ENCODE results near the gene CD160. TPM values are rescaled to one million over a fixed set of nuclear protein-coding genes. Genes with fewer than 3 reads are reported as not detected.
A peak's percentile ranks its signal among the peaks of the same experiment; 100 is the strongest.
"Not testable (repeated sequence)": the region's sequence is repeated elsewhere in the genome, so short reads cannot be mapped to it uniquely, and the experiment has no call there.

Gene CD160, protein sequence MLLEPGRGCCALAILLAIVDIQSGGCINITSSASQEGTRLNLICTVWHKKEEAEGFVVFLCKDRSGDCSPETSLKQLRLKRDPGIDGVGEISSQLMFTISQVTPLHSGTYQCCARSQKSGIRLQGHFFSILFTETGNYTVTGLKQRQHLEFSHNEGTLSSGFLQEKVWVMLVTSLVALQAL
- total RNA-seq (not detected), polyA plus RNA-seq (under 1 TPM in 2 of 3 donors, not detected in 1; 0.31 to 0.60 TPM)

DNA sequence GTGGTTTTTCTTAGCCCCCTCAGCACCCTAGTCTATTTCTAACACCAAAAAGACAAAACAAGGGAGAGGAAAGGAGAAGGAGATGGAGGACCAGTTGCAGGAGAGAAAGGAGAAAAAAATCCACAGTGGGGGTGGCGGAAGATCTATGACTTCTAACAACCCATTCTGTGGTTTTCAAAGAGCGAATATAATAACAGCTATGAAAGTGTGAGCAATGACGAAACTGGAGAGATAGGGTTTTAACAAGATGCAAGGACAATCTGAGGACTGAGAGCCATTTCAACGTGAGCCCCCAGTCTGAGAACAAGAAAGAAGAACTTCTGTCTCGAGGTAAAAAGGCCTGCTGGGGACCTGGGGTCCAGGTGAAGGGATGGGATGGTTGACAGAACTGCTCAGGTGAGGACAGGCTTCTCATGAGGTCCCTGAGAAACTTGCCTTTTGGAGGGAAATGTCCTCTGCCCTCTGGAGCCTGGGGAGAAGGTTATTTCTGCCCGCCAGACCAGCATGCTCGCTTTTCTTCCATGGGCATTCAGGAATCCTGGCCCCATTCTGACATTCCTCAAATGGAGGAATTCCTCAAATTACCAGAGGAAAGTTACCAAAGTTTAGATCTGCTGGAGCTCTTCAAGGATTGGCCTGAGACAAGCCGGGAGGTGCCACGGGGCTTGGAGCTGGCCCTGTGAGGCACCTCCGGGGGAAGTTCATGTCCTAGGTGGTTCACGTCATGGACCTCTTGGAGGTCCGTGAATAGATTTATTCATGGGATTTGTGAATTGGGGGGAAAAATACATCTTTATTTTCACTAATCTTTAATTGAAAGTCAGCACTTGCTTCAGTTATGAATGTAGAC lies at the start of gene CD160:
CD160 (plus strand) TSS at position 270 of the 850 bp plus-strand sequence. CDS start 8,829 bp downstream, outside the sequence.
- Histone ChIP-seq H3K9me3 (no peaks in the 10 kb centered on the region), H3K27me3 (no peaks in the 10 kb centered on the region), H3K4me3 (no peak within 1 kb of the TSS), H3K36me3 (no peaks in the 10 kb centered on the region), H3K4me1 (peaks cover 0 to 14% (median 11%) of the 10 kb centered on the region in 4 donors), H3K27ac (peak within 1 kb of the TSS in 1 of 4 donors; percentile 40)
- no peak for DNase-seq
- WGBS, 2 donors: 86 to 89% methylated on average over 12 of the region's 12 CpGs
- TF ChIP-seq, protein P1, sequence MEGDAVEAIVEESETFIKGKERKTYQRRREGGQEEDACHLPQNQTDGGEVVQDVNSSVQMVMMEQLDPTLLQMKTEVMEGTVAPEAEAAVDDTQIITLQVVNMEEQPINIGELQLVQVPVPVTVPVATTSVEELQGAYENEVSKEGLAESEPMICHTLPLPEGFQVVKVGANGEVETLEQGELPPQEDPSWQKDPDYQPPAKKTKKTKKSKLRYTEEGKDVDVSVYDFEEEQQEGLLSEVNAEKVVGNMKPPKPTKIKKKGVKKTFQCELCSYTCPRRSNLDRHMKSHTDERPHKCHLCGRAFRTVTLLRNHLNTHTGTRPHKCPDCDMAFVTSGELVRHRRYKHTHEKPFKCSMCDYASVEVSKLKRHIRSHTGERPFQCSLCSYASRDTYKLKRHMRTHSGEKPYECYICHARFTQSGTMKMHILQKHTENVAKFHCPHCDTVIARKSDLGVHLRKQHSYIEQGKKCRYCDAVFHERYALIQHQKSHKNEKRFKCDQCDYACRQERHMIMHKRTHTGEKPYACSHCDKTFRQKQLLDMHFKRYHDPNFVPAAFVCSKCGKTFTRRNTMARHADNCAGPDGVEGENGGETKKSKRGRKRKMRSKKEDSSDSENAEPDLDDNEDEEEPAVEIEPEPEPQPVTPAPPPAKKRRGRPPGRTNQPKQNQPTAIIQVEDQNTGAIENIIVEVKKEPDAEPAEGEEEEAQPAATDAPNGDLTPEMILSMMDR (IDR thresholded peaks at IDR 0.05): no peak
- intact Hi-C loops (cut with DNase I): no loop called here

DNA sequence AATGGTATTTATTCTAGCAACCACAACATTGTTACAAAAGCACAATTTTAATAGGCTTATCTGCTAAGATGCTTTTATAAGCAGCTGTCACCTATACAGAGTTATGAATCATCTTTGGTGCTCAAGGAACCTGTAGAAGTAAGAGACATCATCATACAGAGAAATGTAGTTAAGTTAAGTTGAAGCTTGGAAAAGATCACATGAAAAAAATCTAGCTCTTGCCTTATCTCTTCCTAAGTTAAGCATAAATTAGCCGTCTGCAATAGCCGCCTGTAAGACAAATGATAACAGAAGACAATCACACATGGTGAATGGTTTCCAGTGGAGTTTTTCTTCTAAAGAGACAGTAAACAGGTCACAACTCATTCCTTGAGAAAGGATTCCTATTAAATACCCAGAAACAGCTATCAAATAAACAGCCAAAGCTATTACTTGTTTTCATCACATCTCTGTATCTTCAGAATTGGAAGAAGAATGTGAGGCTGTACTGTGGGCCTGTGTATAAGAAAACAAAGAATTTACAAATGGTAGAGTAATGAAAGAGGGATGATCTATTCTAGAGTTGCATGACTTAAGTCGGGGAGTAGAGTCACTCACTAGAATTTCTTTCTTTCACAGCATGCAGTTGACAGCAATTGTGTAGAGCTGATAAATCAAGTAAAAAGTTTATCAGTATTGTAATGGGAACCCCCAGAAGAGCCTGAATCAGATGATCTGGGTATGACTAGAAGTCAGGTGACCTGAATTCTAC lies 48.1 kb upstream of the CD160 start:
- H3K36me3 ChIP-seq; intact Hi-C loops (cut with DNase I); H3K4me3 ChIP-seq; H3K27me3 ChIP-seq; H3K27ac ChIP-seq; H3K4me1 ChIP-seq; H3K9me3 ChIP-seq; DNase-seq: not testable (repeated sequence)
- 80 to 92% methylated on average over 1 of the region's 3 CpGs for WGBS, 2 donors

DNA sequence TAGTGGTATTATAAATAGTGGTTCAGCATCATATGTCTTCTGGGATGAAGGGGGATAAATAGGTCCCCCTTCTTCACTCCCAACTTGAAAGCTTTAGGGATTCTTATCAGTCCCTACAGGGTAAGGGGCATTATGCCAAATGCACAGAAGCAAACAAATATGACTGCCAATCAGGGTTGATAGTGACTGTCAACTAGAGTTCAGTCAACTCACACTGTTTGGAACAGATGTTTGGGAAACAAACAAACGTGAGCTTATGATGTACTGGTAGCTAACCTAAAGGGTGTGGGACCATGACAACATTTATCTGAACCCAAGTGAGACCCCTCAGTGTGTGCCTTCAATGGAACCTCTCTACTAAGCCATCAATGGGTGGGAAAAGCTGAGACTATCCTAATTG lies 46.1 kb upstream of the CD160 start:
- no CpG with 5 or more reads among the region's 1 CpG for WGBS, 2 donors
- H3K27me3 ChIP-seq; DNase-seq; H3K36me3 ChIP-seq; H3K4me1 ChIP-seq; intact Hi-C loops (cut with DNase I); H3K4me3 ChIP-seq; H3K27ac ChIP-seq; H3K9me3 ChIP-seq: not testable (repeated sequence)

DNA sequence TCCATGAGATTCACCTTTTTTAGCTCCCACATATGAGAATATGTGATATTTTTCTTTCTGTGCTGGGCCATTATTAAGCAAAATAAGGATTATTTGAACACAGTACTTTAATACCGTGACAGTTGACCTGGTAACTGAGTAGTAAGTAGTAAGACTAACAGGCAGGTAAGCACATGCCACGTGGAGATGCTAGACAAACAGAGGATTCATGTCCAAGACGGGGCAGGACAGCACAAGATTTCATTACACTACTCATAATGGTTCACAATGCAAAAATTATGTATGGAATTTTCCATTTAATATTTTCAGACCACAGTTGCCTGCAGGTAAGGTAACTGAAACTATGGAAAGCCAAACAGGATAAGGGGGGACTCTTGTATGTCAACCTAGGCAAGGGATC lies 34.4 kb upstream of the CD160 start:
- H3K9me3 ChIP-seq; H3K4me3 ChIP-seq; H3K27ac ChIP-seq; intact Hi-C loops (cut with DNase I); H3K4me1 ChIP-seq; H3K36me3 ChIP-seq; DNase-seq; H3K27me3 ChIP-seq: not testable (repeated sequence)
- 91 to 98% methylated on average over 2 of the region's 3 CpGs for WGBS, 2 donors

DNA sequence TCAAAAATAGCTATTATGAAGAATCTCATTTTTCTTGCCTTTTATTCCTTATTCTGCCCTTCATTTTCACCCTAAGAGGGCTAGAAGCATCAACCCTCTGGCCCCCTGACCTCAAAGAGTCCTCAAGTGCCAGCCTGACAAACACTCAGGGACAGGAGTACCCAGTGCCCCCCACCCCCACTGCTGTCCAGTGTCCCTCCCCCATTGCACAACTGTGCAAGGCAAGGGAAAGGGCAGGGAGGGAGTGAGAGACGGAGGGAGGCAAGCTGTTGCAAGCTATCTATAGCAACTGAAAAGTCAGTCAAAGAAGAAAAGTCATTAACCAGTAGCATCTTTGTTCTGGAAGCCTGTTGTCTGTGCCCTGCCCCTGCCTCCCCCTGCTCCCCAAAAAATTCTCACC lies 33.2 kb upstream of the CD160 start:
- WGBS, 2 donors: 93 to 100% methylated on average over 1 of the region's 1 CpG
- H3K9me3 ChIP-seq; H3K36me3 ChIP-seq; H3K27me3 ChIP-seq; H3K4me1 ChIP-seq; DNase-seq; H3K27ac ChIP-seq; intact Hi-C loops (cut with DNase I); H3K4me3 ChIP-seq: not testable (repeated sequence)

DNA sequence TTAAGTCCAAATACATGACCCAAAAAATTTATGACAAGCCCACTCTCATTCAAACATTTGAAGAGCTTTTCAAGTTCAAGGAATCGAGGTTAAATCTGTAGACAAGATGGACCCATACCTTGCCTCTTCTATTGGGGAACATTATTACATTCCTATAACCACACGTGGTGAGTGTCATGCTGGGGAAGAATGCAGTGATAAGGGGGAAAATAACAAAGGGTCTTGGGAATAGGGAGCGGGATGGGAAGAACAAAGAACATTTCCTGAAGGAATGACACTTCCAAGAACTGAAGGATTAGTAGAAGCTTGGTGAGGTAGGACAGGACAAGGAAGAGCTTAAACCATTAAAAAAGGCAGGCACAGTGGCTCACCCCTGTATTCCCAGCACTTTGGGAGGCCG lies 31.0 kb upstream of the CD160 start:
- Histone ChIP-seq H3K36me3 (no peaks in the 10 kb centered on the region), H3K27ac (no peak overlapping the region), H3K27me3 (no peaks in the 10 kb centered on the region), H3K4me1 (peaks cover 0 to 6% (median 0%) of the 10 kb centered on the region in 4 donors), H3K9me3 (no peaks in the 10 kb centered on the region), H3K4me3 (no peak overlapping the region)
- TF ChIP-seq POLR2A (IDR thresholded peaks at IDR 0.05) (no peak), EP300 (IDR thresholded peaks at IDR 0.05) (no peak), POLR2AphosphoS5 (IDR thresholded peaks at IDR 0.05) (no peak)
- TF ChIP-seq, protein P1 (IDR thresholded peaks at IDR 0.05): no peak
- DNase-seq: no peak
- intact Hi-C loops (cut with DNase I): no loop called here
- WGBS, 2 donors: 86 to 89% methylated on average over 4 of the region's 4 CpGs
